Activated T-helper 17 cell treated with anti-CD3 and anti-CD28 coated beads, Interleukin-2, amount 50 U/mL, for 72 hours (primary cell): ENCODE data around the gene NCK2. TPM values are rescaled to one million over a fixed set of nuclear protein-coding genes. Genes with fewer than 3 reads are reported as not detected.

Experiments
- ATAC-seq: fragments of 150-1000 bp; cut with Tn5 transposase; replicated peaks from 2 replicates; pipeline ENCODE4 v1.10.0; 2021; ENCODE audit warnings: mild to moderate bottlenecking, moderate library complexity
- H3K27ac Mint-ChIP-seq: one replicate; pipeline ENCODE4 v1.8.0; 2022; ENCODE audit warnings: mixed read lengths
- H3K27me3 Mint-ChIP-seq: one replicate; pipeline ENCODE4 v1.8.0; 2022; ENCODE audit warnings: mixed read lengths
- H3K36me3 Mint-ChIP-seq: one replicate; pipeline ENCODE4 v1.8.0; 2022; ENCODE audit warnings: low read depth, mild to moderate bottlenecking, mixed read lengths
- H3K4me1 Mint-ChIP-seq: one replicate; pipeline ENCODE4 v1.8.0; 2022; ENCODE audit warnings: mixed read lengths
- H3K4me3 Mint-ChIP-seq: one replicate; pipeline ENCODE4 v1.8.0; 2022; ENCODE audit warnings: mild to moderate bottlenecking, mixed read lengths
- H3K9me3 Mint-ChIP-seq: one replicate; pipeline ENCODE4 v1.8.0; 2022; ENCODE audit warnings: mixed read lengths
- total RNA-seq, 2 donors: library from RNA; stranded (reverse); gene quantifications; one replicate each; pipeline ENCODE4 v1.2.3, GENCODE V29; 2022

NCK2 gene
- total RNA-seq, 2 donors from 2014 or later = 75.4 to 85.4 TPM

DNA sequence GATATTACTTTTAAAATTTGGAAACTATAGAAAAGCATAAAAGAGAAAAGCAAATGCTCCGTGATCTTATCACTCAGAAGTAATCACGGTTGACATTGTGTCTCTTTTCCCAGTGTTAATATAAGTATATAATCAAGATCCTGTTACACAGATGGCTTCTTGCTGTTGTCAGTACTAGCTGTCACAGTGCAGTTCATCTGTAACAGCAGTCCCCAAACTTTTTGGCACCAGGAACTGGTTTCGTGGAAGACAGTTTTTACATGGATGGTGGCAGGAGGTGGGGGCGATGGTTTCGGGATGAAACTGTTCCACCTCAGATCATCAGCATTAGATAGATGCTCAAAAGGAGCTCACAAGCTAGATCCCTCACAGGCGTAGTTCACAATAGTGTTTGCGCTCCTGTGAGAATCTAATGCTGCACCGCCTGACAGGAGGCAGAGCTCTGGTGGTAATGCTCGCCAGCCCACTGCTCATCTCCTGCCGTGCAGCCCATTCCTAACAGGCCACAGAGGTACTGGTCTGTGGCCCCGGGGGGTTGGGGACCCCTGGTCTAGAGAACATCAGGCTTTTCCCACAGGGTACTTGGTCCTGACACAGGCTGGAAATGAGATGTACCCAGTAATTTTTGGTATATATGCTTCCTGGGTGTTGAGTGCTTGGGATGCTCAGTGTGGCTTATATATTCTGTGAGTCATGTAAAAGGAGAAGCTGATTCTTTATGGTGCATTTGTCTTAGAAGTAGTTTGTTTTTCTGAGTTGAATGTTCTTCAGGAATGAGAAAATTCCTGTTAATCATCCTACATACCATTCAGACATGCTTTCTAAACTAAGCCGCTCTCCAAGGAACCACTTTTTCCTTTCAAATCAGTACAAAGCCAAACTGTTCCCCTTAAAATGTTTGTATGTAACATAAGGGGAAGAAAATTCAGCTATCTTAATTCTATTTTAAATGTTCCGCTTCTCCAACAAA lies 121.8 kb downstream of the NCK2 start:
- ATAC-seq = no peak
- no peaks in the 10 kb centered on the region for H3K9me3 Mint-ChIP-seq
- peaks cover 76% of the 10 kb centered on the region for H3K4me1 Mint-ChIP-seq
- no peak overlapping the region for H3K27ac Mint-ChIP-seq
- H3K4me3 Mint-ChIP-seq = peak overlapping the region; percentile 67
- no peaks in the 10 kb centered on the region for H3K27me3 Mint-ChIP-seq
- H3K36me3 Mint-ChIP-seq = peaks cover 82% of the 10 kb centered on the region

DNA sequence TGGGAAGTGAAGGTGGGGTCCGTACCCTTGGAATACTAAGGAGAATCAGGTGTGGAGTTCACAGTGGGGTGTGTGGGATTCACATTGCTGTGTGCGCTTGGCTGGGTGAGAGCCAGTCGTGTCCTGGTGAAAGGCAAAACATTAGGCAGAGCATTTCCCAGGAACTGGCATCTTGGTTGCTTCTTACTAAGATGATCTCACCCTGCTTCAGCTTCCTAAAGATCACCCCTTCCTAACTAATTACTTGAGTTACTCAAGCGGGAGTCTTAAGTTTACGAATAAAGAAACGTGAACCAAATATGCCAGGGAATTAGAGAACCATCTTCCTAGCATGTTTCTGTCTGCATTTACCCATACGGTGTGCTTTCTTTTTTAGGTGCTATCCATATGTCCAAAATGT lies 122.9 kb downstream of the NCK2 start:
- peaks cover 78% of the 10 kb centered on the region for H3K4me1 Mint-ChIP-seq
- peak overlapping the region; percentile 61 for H3K27ac Mint-ChIP-seq
- H3K27me3 Mint-ChIP-seq = no peaks in the 10 kb centered on the region
- ATAC-seq = no peak
- H3K36me3 Mint-ChIP-seq = peaks cover 83% of the 10 kb centered on the region
- H3K9me3 Mint-ChIP-seq = no peaks in the 10 kb centered on the region
- H3K4me3 Mint-ChIP-seq = no peak overlapping the region

DNA sequence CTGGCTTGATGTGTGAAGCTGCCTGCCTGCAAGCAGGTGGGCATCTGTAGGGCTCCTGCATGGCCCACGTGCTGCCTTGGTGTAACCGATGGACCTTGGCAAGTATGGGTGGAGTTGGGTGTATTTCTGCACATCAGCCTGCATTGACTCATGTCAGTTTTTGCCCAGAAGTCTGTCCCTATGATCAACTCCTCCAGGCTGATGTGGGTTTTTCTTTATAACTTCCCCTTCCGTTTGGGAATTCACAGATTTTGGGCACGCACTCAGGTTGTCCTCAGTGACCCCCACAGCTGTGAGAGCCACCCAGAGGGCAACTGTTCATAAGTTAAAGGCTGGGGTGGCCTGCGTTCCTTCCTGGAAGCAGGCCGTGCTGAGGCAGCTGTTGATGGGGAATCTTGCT lies 123.3 kb downstream of the NCK2 start:
- Mint-ChIP-seq H3K4me1 (peaks cover 78% of the 10 kb centered on the region), H3K36me3 (peaks cover 83% of the 10 kb centered on the region), H3K9me3 (no peaks in the 10 kb centered on the region), H3K27me3 (no peaks in the 10 kb centered on the region), H3K4me3 (peak overlapping the region; percentile 30), H3K27ac (peak overlapping the region; percentile 61)
- ATAC-seq = no peak

DNA sequence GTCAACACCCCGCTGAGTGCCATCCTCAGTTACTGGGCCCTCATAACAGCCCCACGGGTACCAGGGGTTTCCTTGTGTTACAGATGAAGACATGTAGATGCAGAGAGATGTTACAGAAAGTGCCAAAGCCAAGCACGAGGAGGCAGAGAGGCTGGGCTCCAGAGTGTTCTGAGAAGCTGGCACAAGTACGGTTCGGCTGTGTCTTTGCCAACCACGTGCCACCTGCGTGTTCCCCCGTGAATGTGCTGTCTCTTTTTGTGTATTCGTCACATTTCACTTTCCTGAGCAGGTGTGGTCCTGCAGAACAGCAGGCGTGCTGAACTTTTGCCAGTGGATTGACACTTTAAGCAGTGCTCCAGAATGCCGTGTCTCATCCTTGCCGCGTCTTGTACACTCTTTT lies 124.6 kb downstream of the NCK2 start:
- H3K4me1 Mint-ChIP-seq = peaks cover 77% of the 10 kb centered on the region
- H3K27ac Mint-ChIP-seq = peak overlapping the region; percentile 52
- H3K27me3 Mint-ChIP-seq = no peaks in the 10 kb centered on the region
- no peak overlapping the region for H3K4me3 Mint-ChIP-seq
- H3K9me3 Mint-ChIP-seq = no peaks in the 10 kb centered on the region
- H3K36me3 Mint-ChIP-seq = peaks cover 88% of the 10 kb centered on the region
- no peak for ATAC-seq

DNA sequence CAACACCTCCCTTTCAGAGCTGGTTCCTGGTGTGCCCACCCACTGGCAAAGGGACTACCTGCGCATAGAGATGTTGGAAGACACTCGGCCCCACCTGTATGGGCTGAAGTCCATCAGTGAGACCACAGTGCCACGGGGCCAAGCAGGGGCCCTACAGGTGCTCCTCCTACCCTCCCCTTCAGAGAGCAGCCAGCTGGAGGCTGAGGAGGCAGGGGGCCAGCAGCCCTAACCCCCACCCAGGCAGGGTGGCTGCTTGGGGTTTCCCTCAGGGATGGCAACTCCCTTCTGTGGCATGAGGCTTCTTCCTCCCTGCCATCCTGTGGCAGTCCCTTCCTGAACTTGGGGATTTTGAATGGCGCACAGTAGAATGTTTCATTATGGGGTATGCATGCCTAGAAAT lies 125.3 kb downstream of the NCK2 start:
- H3K4me1 Mint-ChIP-seq = peaks cover 71% of the 10 kb centered on the region
- H3K9me3 Mint-ChIP-seq = no peaks in the 10 kb centered on the region
- H3K27me3 Mint-ChIP-seq = no peaks in the 10 kb centered on the region
- peak overlapping the region; percentile 42 for H3K27ac Mint-ChIP-seq
- no peak for ATAC-seq
- peaks cover 85% of the 10 kb centered on the region for H3K36me3 Mint-ChIP-seq
- H3K4me3 Mint-ChIP-seq = peak overlapping the region; percentile 68

DNA sequence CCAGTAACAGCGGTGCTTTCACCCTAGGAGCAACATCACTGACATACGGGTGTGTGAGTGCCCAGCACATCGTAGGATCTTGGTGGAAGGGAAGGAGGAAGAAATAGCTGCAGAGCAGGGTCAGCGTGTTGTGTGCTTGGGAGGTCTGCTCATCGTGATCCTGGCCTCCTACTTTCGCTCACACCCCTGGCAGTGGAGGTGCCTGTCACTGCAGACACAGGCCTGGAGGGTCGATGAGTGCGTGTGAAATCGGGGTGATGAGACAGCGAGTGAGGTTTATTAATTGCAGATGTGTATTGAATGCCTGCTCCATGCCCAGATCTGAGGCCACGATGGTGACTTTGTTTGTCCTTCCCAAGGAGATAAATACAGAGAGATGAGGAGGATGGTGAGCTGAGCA lies 126.1 kb downstream of the NCK2 start:
- H3K4me1 Mint-ChIP-seq = peaks cover 72% of the 10 kb centered on the region
- H3K9me3 Mint-ChIP-seq = no peaks in the 10 kb centered on the region
- no peaks in the 10 kb centered on the region for H3K27me3 Mint-ChIP-seq
- peaks cover 86% of the 10 kb centered on the region for H3K36me3 Mint-ChIP-seq
- H3K4me3 Mint-ChIP-seq = peak overlapping the region; percentile 68
- H3K27ac Mint-ChIP-seq = peak overlapping the region; percentile 42
- no peak for ATAC-seq

DNA sequence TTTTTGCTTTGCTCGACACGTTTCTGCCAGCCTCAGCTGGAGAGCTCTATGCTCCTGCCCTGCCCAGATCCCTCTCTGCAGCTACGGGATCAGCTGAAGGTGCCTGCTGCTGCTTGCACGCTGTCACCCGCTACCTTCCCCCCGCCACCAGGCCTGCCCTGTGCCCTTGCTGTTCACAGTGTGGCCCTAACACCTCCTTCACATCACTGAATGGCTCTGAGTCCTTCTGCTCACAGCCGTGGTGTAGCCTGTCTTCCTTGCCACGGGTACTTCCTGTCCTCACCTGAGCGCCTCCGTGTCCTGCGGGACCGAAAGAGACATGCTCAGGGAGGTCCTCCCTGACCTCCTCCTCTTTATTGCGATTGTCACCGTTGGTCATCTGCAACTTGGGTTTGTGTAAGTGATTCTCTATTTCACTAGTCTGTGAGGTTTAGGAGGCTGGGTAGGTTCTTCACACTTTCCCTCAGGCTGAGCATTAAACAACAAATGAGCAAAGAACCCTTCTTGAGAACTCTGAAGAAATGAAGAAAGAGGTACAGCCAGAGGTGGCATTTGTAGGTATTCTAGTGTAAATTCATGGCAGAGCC lies 127.5 kb downstream of the NCK2 start:
- no peaks in the 10 kb centered on the region for H3K27me3 Mint-ChIP-seq
- H3K4me1 Mint-ChIP-seq = peaks cover 79% of the 10 kb centered on the region
- no peaks in the 10 kb centered on the region for H3K9me3 Mint-ChIP-seq
- H3K36me3 Mint-ChIP-seq = peaks cover 97% of the 10 kb centered on the region
- peak; percentile 18 for ATAC-seq
- peak overlapping the region; percentile 68 for H3K4me3 Mint-ChIP-seq
- H3K27ac Mint-ChIP-seq = peak overlapping the region; percentile 73

DNA sequence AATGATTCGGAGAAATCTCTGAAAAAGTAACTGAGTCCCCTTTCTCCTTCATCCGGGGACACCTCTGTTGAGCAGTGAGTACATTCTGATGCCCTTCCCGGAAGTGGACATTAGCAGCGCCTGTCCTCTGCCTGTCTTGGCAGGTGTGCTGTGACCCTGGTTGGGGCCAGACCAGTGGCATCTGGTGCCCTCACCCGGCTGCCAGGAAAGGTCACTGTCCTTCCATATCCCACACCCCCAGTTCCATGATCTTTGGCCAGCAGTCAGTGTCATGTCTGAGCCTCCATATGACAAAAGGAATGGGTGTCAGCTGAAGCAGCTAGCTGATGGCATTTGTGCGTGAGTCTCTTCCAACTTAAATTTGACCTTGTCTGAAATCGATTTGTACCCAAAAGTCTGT lies 128.1 kb downstream of the NCK2 start:
- H3K4me3 Mint-ChIP-seq = peak overlapping the region; percentile 68
- peaks cover 79% of the 10 kb centered on the region for H3K4me1 Mint-ChIP-seq
- H3K36me3 Mint-ChIP-seq = peaks cover 97% of the 10 kb centered on the region
- H3K9me3 Mint-ChIP-seq = no peaks in the 10 kb centered on the region
- H3K27ac Mint-ChIP-seq = peak overlapping the region; percentile 73
- H3K27me3 Mint-ChIP-seq = no peaks in the 10 kb centered on the region
- no peak for ATAC-seq

DNA sequence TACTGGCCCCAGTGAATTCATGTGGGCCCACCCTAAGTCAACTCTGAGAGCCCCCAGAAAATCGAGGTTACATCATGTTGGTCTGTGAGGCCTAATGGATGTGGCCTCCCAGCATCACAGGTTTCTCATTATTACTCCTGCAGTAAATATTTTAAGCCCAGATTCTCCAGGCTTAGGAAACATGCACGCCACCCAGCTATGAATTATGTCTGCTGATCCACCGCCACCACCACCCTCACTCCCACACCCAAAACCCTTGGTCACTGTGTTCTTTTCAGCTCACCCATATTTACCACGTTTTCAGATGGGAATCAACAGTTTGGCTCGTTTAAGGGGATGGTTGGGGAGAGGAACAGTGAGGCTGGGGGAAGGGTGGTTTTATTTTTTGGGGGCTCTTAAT lies 128.6 kb downstream of the NCK2 start:
- H3K9me3 Mint-ChIP-seq = no peaks in the 10 kb centered on the region
- H3K4me3 Mint-ChIP-seq = peak overlapping the region; percentile 68
- ATAC-seq = peak; percentile 29
- no peaks in the 10 kb centered on the region for H3K27me3 Mint-ChIP-seq
- peaks cover 97% of the 10 kb centered on the region for H3K36me3 Mint-ChIP-seq
- H3K27ac Mint-ChIP-seq = peak overlapping the region; percentile 73
- peaks cover 79% of the 10 kb centered on the region for H3K4me1 Mint-ChIP-seq

DNA sequence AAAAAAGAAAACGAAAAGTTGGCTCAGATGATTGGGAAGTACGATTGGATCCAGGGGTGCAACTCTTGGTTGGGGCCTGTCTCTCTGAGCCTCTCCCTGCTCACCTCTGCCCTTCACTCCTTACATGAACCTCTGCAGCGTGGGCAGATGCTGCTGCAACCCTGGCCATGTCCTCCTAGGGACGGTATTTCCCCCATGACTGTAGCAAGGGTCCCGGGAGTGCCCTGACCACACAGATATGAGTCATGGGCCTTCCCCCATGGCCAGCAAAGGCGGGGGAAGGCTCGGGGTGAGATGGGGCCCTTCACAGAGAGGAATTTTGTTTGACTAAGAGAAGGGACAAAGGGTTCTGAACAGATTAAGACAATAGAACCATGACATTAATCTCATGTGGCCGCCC lies 129.0 kb downstream of the NCK2 start:
- Mint-ChIP-seq H3K4me3 (peak overlapping the region; percentile 68), H3K27ac (peak overlapping the region; percentile 73), H3K36me3 (peaks cover 97% of the 10 kb centered on the region), H3K27me3 (no peaks in the 10 kb centered on the region), H3K9me3 (no peaks in the 10 kb centered on the region), H3K4me1 (peaks cover 76% of the 10 kb centered on the region)
- ATAC-seq = peak; percentile 95

DNA sequence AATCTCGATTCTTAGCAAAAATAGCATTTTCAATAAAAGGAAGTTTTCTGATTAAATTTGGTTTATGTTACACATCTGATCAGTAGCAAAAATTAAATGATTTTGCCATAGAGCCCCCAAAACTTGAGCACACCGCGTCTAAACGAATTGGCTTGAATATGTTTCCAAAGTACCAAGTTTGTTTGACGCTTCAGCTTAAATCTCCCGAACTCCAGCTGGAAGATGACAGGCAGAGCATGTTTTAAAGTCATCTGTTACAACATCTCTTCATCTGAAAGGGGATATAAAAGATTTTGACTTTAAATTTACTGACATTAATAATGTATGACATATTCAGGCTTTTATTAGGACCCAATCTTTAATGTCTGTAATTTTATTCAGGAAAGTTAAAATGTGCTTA lies 129.8 kb downstream of the NCK2 start:
- Mint-ChIP-seq H3K27me3 (no peaks in the 10 kb centered on the region), H3K36me3 (peaks cover 97% of the 10 kb centered on the region), H3K27ac (peak overlapping the region; percentile 73)

DNA sequence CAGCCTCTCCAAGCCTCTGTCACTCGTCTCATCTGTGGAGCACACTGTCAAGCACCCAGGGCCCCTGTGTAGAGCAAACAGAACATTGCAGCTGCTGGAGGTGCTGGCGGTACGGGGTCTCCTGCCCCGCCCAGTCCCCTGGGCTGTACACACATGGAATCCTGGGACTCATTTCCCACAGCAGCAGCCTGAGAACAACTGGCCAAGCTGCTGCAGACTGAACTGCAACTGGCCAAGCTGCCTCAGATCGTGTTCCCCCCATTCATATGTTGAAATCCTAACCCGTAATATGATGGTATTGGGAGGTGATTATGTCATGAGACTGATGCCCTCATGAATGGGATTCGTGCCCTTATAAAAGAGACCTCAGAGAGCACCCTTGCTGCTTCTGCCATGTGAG lies 130.5 kb downstream of the NCK2 start:
- H3K9me3 Mint-ChIP-seq = no peaks in the 10 kb centered on the region
- no peaks in the 10 kb centered on the region for H3K27me3 Mint-ChIP-seq
- peaks cover 97% of the 10 kb centered on the region for H3K36me3 Mint-ChIP-seq
- ATAC-seq = no peak
- peak overlapping the region; percentile 76 for H3K27ac Mint-ChIP-seq
- peaks cover 80% of the 10 kb centered on the region for H3K4me1 Mint-ChIP-seq
- H3K4me3 Mint-ChIP-seq = peak overlapping the region; percentile 30

More for the DNA sequence above, 129.8 kb downstream of the NCK2 start:
- Mint-ChIP-seq H3K4me1 (peaks cover 79% of the 10 kb centered on the region), H3K4me3 (peak overlapping the region; percentile 68), H3K9me3 (no peaks in the 10 kb centered on the region)
- ATAC-seq = no peak

DNA sequence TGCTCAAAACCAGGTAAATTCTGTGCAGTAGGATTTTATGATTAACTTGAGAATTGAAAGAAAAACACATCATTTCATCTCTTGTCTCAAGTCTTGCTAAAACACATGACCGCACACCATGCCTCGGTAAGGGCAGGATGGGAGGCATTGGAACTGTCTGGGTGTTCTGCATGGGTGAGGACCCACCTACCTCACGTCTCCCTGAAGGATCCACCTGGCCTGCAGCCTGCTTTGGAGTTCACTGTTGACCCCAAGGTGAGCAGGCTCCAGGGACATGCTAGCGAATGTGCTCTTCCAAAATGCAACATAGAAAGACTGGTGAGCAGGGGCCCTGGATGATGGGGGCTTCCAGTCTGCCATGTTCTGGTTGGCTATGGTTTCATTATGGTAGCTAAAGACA lies 131.5 kb downstream of the NCK2 start:
- Mint-ChIP-seq H3K36me3 (peaks cover 97% of the 10 kb centered on the region), H3K27me3 (no peaks in the 10 kb centered on the region), H3K27ac (peak overlapping the region; percentile 76)

DNA sequence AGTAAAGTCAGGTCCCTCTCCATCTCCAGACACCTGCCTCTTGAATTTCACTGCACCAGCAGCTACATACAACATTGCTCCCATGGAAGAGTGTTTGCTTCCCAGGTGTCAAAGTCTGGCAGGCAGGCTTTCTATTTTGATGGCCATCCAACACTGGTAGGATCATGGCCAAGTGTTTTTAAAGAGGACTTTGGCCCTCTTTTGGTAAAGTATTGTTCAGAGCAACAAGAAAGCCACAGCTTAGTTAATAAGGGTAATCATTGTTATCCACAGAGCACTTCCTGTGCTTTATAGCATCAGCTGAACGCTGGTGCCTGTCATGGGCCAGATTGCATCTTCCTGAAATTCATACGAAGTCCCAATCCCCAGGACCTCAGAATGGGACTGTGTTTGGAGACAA lies 133.2 kb downstream of the NCK2 start:
- Mint-ChIP-seq H3K4me1 (peaks cover 70% of the 10 kb centered on the region), H3K4me3 (peak overlapping the region; percentile 41)
- ATAC-seq = no peak

More for the DNA sequence above, 131.5 kb downstream of the NCK2 start:
- H3K4me1 Mint-ChIP-seq = peaks cover 73% of the 10 kb centered on the region
- peak overlapping the region; percentile 41 for H3K4me3 Mint-ChIP-seq
- no peaks in the 10 kb centered on the region for H3K9me3 Mint-ChIP-seq
- ATAC-seq = no peak

More for the DNA sequence above, 133.2 kb downstream of the NCK2 start:
- Mint-ChIP-seq H3K9me3 (no peaks in the 10 kb centered on the region), H3K27ac (peak overlapping the region; percentile 76), H3K27me3 (no peaks in the 10 kb centered on the region), H3K36me3 (peaks cover 97% of the 10 kb centered on the region)
